Cardiac fibroblast (primary cell): ENCODE data around the gene C7orf33.

Experiments
- DNase-seq, 2 donors: peaks; one replicate each; pipeline versions ENCODE4 v3.0.0 to v3.0.0-alpha.2; 2010; ENCODE audit warnings: low read depth in 2 of 2
- H3K4me3 ChIP-seq, 2 donors: replicated peaks in 1 of 2; 1 replicate in 1 of 2; 2 replicates in 1 of 2; pipeline ENCODE4 v1.5.1; 2011; ENCODE audit warnings: low read depth in 2 of 2, low read length in 2 of 2, mild to moderate bottlenecking in 2 of 2, moderate library complexity in 1 of 2
- TF ChIP-seq, protein P1 (sequence below): IDR thresholded peaks from one replicate; pipeline ENCODE4 v1.5.1; 2011; ENCODE audit warnings: low read depth, mild to moderate bottlenecking, low read length, inconsistent platforms

Gene C7orf33

DNA sequence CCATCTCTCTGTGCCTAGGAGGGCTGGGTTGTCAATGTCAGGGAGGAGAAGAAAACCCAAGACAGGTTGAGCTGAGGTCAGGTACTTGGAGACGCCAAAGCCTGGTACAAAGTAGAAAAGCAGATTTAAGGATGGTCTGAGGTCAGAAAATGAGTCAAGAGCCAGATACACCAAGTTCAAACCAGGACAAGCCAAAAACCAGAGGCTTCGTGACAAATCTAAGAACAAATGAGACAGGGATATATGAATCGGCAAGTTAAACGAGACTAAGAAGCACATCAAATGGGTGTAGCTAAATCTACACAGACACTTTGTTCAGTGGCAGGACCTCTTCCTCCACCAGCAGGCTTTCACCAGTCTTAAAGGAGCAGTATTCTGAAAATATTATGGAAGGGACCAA is 34.2 kb downstream of the C7orf33 start:
- DNase-seq = peak in 1 of 2 donors; percentile 8
- TF ChIP-seq, protein P1, sequence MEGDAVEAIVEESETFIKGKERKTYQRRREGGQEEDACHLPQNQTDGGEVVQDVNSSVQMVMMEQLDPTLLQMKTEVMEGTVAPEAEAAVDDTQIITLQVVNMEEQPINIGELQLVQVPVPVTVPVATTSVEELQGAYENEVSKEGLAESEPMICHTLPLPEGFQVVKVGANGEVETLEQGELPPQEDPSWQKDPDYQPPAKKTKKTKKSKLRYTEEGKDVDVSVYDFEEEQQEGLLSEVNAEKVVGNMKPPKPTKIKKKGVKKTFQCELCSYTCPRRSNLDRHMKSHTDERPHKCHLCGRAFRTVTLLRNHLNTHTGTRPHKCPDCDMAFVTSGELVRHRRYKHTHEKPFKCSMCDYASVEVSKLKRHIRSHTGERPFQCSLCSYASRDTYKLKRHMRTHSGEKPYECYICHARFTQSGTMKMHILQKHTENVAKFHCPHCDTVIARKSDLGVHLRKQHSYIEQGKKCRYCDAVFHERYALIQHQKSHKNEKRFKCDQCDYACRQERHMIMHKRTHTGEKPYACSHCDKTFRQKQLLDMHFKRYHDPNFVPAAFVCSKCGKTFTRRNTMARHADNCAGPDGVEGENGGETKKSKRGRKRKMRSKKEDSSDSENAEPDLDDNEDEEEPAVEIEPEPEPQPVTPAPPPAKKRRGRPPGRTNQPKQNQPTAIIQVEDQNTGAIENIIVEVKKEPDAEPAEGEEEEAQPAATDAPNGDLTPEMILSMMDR = no peak
- H3K4me3 ChIP-seq = no peak overlapping the region

DNA sequence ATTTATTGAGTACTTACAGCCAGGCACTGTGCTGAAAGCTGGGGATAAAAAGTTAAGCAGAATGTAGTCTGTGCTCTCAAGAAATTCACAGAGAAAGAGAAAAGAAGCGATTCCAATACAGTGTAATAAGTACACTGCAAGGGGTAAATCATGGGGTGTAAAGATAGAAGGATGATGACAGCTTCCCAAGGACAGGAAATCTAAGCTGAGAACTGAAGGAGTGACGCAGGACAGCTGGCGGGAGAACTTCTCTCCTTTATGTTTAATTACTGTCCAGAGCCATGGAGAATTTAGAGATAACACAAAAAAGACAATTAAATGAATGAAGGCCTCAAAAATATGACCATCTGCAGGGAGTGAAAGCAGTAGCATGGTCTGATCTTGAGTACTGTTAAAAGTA is 34.8 kb downstream of the C7orf33 start:
- DNase-seq = no peak
- H3K4me3 ChIP-seq = no peak overlapping the region
- TF ChIP-seq, protein P1 = no peak

DNA sequence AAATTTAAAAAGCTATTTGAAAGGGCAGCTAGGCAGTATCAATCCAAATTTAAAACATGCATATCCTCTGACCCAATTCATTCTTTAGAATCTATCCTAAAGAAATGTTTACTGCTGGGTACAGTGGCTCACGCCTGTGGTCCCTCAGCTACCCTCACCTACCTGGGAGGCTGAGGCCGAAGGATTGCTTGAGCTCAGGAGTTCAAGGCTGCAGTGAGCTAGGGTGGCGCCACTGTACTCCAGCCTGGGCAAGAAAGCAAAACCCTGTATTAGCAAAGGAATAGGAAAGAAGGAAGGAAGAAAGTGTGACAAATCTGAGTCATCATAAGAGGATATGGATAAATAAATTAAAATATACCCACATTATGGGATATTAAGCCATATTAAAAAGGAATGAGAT is 36.3 kb downstream of the C7orf33 start:
- DNase-seq = no peak
- TF ChIP-seq, protein P1 = no peak
- no peak overlapping the region for H3K4me3 ChIP-seq

DNA sequence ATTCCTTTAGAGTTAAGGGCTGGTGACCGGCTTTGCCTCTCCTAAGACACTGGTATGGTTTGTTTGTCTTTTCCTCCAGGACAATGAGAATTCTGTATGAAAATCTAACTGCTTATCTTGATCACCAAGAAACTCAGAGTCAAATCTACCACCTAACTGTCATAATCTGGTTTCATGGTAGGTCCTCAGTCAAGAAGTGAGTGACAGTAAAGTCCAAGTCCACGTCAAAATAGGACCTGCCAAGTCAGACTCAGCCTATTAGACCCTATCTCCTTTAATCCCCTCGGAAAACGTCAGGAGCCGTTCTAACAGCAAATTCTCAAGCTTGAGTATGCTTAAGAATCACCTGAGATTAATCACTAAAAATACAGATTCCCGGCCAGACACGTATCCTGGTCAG is 37.4 kb downstream of the C7orf33 start:
- TF ChIP-seq, protein P1 = no peak
- H3K4me3 ChIP-seq = no peak overlapping the region
- no peak for DNase-seq

DNA sequence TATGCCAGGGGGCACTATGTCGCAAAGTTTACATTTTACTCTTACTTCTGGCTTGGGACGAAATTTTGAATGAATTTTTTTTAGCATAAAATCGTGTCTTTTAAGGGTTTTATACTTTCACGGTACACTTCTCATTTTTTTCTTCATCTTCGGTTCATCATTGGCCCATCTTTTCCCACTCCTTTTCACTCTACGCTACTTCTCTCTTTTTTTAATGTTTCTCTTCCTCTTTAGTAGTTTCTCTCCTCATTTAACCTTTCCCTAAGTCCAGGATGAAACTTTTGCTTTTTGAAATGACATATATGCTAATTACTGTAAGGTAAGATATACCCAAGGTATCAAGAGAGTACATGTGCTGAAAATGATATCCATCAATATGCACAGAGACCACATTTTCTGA is 39.5 kb downstream of the C7orf33 start:
- no peak overlapping the region for H3K4me3 ChIP-seq
- TF ChIP-seq, protein P1 = no peak
- no peak for DNase-seq

DNA sequence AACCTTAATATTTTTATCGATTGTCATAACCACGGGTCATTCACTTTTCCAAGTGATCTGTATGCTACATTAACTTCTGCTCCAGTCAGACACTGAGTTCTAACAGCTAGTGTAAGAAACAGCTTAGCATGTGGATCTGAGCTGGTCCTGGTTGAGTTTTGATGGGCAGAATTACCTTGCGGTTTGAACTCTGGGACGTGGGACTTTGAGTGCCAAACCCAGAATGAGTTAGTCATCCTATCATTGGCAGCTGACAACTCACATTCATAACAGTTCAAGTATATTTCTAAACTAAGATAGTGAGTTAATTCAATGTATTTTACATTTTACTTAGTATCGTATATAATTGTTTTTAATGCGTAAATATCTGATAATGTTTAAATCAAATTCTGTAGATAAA is 43.2 kb downstream of the C7orf33 start:
- TF ChIP-seq, protein P1 = no peak

DNA sequence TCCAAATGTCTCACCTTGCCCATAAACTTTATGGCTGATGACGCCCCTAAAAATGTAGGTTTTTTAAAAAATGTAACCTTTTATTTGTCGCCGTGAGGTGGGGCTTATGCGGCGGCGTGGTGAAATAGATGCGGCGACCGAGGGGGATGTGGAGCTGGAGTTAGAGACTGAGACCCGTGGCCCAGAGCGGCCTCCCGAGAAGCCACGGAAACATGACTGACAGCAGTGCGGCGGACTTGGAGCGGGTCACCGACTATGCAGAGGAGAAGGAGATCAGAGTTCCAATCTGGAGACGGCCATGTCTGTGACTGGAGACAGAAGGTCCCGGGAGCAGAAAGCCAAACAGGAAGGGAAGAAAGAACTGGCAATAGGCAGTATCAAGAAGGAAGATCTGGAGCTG is 46.5 kb downstream of the C7orf33 start:
- TF ChIP-seq, protein P1 = no peak
- DNase-seq = no peak
- no peak overlapping the region for H3K4me3 ChIP-seq

More for the DNA sequence above, 43.2 kb downstream of the C7orf33 start:
- DNase-seq = no peak
- no peak overlapping the region for H3K4me3 ChIP-seq
